IPS-11a (cell line): ENCODE results near the gene B4GALNT2.
"Not testable (repeated sequence)": the region's sequence is repeated elsewhere in the genome, so short reads cannot be mapped to it uniquely, and the experiment has no call there.

Source experiments
- H3K4me3 ChIP-seq: one replicate; pipeline ENCODE4 v1.5.1; 2013; ENCODE audit warnings: low read depth, low read length, control low read depth

The B4GALNT2 gene

GRCh38 chr17:49120166-49120565, 12.4 kb upstream of the B4GALNT2 start:
- H3K4me3 ChIP-seq, result no peak overlapping the region

- no peak overlapping the region for H3K4me3 ChIP-seq
Measured at GRCh38 chr17:49121696-49122292, 10.8 kb upstream of the B4GALNT2 start.

GRCh38 chr17:49122566-49122965, 10.0 kb upstream of the B4GALNT2 start:
- H3K4me3 ChIP-seq, result no peak overlapping the region

- H3K4me3 ChIP-seq, result no peak overlapping the region
Measured at GRCh38 chr17:49123061-49123460, 9.5 kb upstream of the B4GALNT2 start.

GRCh38 chr17:49125449-49125848, 7.1 kb upstream of the B4GALNT2 start:
- no peak overlapping the region for H3K4me3 ChIP-seq

GRCh38 chr17:49126183-49126859, 6.2 kb upstream of the B4GALNT2 start:
- not testable (repeated sequence) for H3K4me3 ChIP-seq

GRCh38 chr17:49129359-49129950, 3.1 kb upstream of the B4GALNT2 start:
- not testable (repeated sequence) for H3K4me3 ChIP-seq

- H3K4me3 ChIP-seq, result no peak overlapping the region
Measured at GRCh38 chr17:49130891-49131290, 1.7 kb upstream of the B4GALNT2 start.

- peak overlapping the region; percentile 40 for H3K4me3 ChIP-seq
Measured at GRCh38 chr17:49132317-49132698, 261 bp upstream of the B4GALNT2 start.

GRCh38 chr17:49136335-49136734, 3.8 kb downstream of the B4GALNT2 start:
- no peak overlapping the region for H3K4me3 ChIP-seq

GRCh38 chr17:49145654-49146053, 13.1 kb downstream of the B4GALNT2 start:
- H3K4me3 ChIP-seq, result not testable (repeated sequence)

- H3K4me3 ChIP-seq, result no peak overlapping the region
Measured at GRCh38 chr17:49146620-49147306, 14.2 kb downstream of the B4GALNT2 start.

GRCh38 chr17:49148171-49148570, 15.6 kb downstream of the B4GALNT2 start:
- no peak overlapping the region for H3K4me3 ChIP-seq

- no peak overlapping the region for H3K4me3 ChIP-seq
Measured at GRCh38 chr17:49151996-49152395, 19.4 kb downstream of the B4GALNT2 start.

GRCh38 chr17:49156256-49156655, 23.7 kb downstream of the B4GALNT2 start:
- no peak overlapping the region for H3K4me3 ChIP-seq

- H3K4me3 ChIP-seq, result no peak overlapping the region
Measured at GRCh38 chr17:49157784-49158183, 25.2 kb downstream of the B4GALNT2 start.

- no peak overlapping the region for H3K4me3 ChIP-seq
Measured at GRCh38 chr17:49162866-49163265, 30.3 kb downstream of the B4GALNT2 start.

- no peak overlapping the region for H3K4me3 ChIP-seq
Measured at GRCh38 chr17:49165143-49165542, 32.6 kb downstream of the B4GALNT2 start.

GRCh38 chr17:49168706-49169105, 36.1 kb downstream of the B4GALNT2 start:
- H3K4me3 ChIP-seq, result no peak overlapping the region

- no peak overlapping the region for H3K4me3 ChIP-seq
Measured at GRCh38 chr17:49170216-49170615, 37.6 kb downstream of the B4GALNT2 start.

GRCh38 chr17:49170711-49171110, 38.1 kb downstream of the B4GALNT2 start:
- not testable (repeated sequence) for H3K4me3 ChIP-seq

GRCh38 chr17:49175978-49176377, 43.4 kb downstream of the B4GALNT2 start:
- not testable (repeated sequence) for H3K4me3 ChIP-seq
